Skeletal muscle tissue (tissue), 4 donors: Measurements from ENCODE around the gene APOL4. TPM values are rescaled to one million over a fixed set of nuclear protein-coding genes. Genes with fewer than 3 reads are reported as not detected.
"Not testable (repeated sequence)": the region's sequence is repeated elsewhere in the genome, so short reads cannot be mapped to it uniquely, and the experiment has no call there.

Experiments used
- H3K27ac ChIP-seq: one replicate; pipeline ENCODE4 v1.7.0; 2013; ENCODE audit warnings: mild to moderate bottlenecking, low read depth, low read length, inconsistent platforms
- H3K27me3 ChIP-seq, 3 donors: one replicate each; pipeline ENCODE4 v1.7.0; 2013; ENCODE audit warnings: low read length in 3 of 3; ENCODE audit not compliant: control insufficient read depth in 3 of 3, insufficient read depth in 3 of 3
- H3K36me3 ChIP-seq, 3 donors: one replicate each; pipeline ENCODE4 v1.7.0; 2013; ENCODE audit warnings: low read length in 3 of 3; ENCODE audit not compliant: control insufficient read depth in 3 of 3, insufficient read depth in 3 of 3
- H3K4me1 ChIP-seq, 3 donors: one replicate each; pipeline ENCODE4 v1.7.0; 2013; ENCODE audit warnings: low read length in 3 of 3, mild to moderate bottlenecking in 3 of 3; ENCODE audit not compliant: control insufficient read depth in 3 of 3, insufficient read depth in 3 of 3
- H3K4me3 ChIP-seq, 3 donors: one replicate each; pipeline ENCODE4 v1.7.0; 2013; ENCODE audit warnings: low read length in 3 of 3
- H3K9ac ChIP-seq, 3 donors: one replicate each; pipeline ENCODE4 v1.7.0; 2013; ENCODE audit warnings: low read length in 3 of 3, mild to moderate bottlenecking in 3 of 3, moderate library complexity in 2 of 3, low read depth in 1 of 3
- H3K9me3 ChIP-seq, 3 donors: one replicate each; pipeline ENCODE4 v1.7.0; 2013; ENCODE audit warnings: low read length in 3 of 3; ENCODE audit not compliant: control insufficient read depth in 3 of 3
- total RNA-seq: library from RNA; depleted of rRNA; stranded (reverse); fragments of >200 nt; gene quantifications from one replicate; pipeline ENCODE4 v1.2.3, GENCODE V29; 2014
- donor health status: Osteomylitis.

The APOL4 gene
- total RNA-seq, 1 donor from 2014 or later: 21.4 TPM

- peaks cover 13 to 25% (median 22%) of the 10 kb centered on the region in 3 donors for H3K4me1 ChIP-seq
- not testable (repeated sequence) for H3K9ac ChIP-seq, H3K27ac ChIP-seq, H3K36me3 ChIP-seq, H3K9me3 ChIP-seq, H3K27me3 ChIP-seq, H3K4me3 ChIP-seq
Measured at GRCh38 chr22:36202906-36203305, 1.3 kb upstream of the APOL4 start.

- H3K27me3 ChIP-seq, H3K36me3 ChIP-seq, H3K9me3 ChIP-seq: not testable (repeated sequence)
- H3K27ac ChIP-seq: peak overlapping the region; percentile 64
- peak overlapping the region in 1 of 3 donors; percentile 38 for H3K9ac ChIP-seq
- peaks cover 26 to 34% (median 31%) of the 10 kb centered on the region in 3 donors for H3K4me1 ChIP-seq
- H3K4me3 ChIP-seq: peak overlapping the region in 1 of 3 donors; percentile 52
Measured at GRCh38 chr22:36201025-36201424, 584 bp downstream of the APOL4 start.

DNA sequence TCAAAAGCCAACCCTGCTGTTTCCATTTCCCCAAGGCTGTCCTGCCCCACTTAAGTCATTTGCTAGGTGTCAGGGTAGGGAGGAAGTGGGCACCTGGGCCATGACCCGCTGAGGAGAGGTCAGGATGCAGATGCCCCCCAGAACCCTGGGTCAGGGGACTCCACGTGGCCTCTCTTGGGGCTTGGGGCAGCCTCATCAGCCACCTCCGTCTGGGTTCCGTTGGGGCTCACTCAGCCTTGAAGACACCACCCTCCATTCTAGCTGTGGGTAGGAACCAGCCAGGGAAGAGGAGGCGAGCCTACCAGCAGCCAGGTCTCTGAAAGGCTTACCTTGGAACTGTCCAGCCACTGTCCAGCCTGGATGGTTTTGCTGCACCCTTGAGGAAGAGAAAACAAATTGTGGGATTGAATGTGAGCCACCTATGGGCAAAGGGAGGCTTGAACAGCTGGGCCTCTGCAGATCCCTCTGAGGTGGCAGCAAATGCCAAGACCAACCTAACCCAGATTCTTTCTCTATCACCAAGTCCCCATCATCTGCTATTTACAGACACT lies 2.5 kb downstream of the APOL4 start:
- no peak overlapping the region for H3K9ac ChIP-seq
- no peaks in the 10 kb centered on the region for H3K27me3 ChIP-seq
- H3K4me1 ChIP-seq: peaks cover 30 to 37% (median 33%) of the 10 kb centered on the region in 3 donors
- no peaks in the 10 kb centered on the region for H3K36me3 ChIP-seq
- H3K9me3 ChIP-seq: no peaks in the 10 kb centered on the region
- H3K4me3 ChIP-seq: no peak overlapping the region
- peak overlapping the region; percentile 31 for H3K27ac ChIP-seq

DNA sequence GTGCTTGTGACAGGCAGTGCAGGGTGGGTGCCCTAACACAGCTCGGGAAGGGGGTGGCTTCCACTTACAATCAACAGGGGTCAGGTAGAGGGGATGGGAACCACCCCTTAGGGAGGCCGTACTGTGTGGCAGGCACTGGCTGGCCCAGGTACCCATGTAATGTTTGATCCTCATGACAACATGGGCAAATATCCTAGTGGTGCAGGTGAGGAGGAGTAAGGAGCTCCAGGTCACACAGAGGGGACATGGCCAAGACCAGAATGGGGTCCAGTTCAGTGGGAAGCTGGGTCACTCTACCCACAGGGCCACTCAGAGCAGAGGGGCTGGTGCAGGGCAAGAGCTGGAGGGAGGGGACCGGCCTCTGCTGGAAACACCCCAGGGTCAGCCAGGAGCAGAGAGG lies 3.1 kb downstream of the APOL4 start:
- Histone ChIP-seq H3K4me3 (no peak overlapping the region), H3K4me1 (peaks cover 30 to 37% (median 33%) of the 10 kb centered on the region in 3 donors), H3K9me3 (no peaks in the 10 kb centered on the region), H3K27ac (peak overlapping the region; percentile 52), H3K27me3 (no peaks in the 10 kb centered on the region), H3K9ac (no peak overlapping the region), H3K36me3 (no peaks in the 10 kb centered on the region)

- Histone ChIP-seq H3K9ac (no peak overlapping the region), H3K36me3 (no peaks in the 10 kb centered on the region), H3K9me3 (no peaks in the 10 kb centered on the region), H3K27ac (peak overlapping the region; percentile 52), H3K4me1 (peaks cover 30 to 37% (median 31%) of the 10 kb centered on the region in 3 donors), H3K4me3 (no peak overlapping the region), H3K27me3 (no peaks in the 10 kb centered on the region)
Measured at GRCh38 chr22:36197514-36198146, 4.0 kb downstream of the APOL4 start.

- Histone ChIP-seq H3K9me3 (no peaks in the 10 kb centered on the region), H3K4me3 (no peak overlapping the region), H3K4me1 (peaks cover 30 to 37% (median 32%) of the 10 kb centered on the region in 3 donors), H3K9ac (no peak overlapping the region), H3K27ac (peak overlapping the region; percentile 52), H3K27me3 (no peaks in the 10 kb centered on the region), H3K36me3 (no peaks in the 10 kb centered on the region)
Measured at GRCh38 chr22:36197065-36197440, 4.6 kb downstream of the APOL4 start.

DNA sequence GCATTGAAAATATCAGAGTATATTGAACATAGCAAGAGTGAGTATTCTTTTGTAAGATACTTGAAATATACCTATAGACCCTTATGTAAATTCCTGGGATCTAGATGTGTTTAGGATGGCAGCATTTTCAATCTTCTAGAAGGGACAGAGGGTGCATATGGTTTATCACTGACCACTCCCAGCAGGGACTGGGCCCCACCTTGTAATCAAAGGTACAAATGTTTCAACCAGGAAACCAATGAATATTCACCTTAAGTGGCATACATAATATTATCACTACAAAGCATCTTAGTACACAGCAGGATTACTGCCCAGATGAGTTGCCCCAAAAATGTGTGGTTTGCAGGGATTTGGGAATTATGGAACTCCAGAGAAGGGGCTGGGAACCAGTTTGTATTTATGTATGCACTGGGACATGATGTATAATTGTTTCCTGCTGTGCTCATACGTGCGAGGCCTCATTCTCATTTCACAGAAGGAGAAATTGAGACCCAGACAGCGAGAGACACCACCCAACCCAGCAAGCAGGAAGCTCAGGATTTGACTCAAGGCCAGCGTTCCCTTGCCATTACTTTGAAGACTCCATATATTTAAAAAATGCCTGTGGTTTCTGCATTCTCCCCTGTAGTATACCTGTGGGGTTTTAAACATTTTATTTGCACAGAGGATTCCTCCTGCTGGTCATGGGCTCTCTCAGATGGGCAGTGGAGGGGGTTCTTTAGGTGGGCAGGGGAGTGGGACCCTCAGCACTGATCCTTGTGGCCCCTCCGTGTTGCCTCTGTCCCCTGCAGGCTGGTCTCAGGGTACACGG lies 5.2 kb downstream of the APOL4 start:
- H3K4me1 ChIP-seq: peaks cover 29 to 35% (median 30%) of the 10 kb centered on the region in 3 donors
- H3K9me3 ChIP-seq: no peaks in the 10 kb centered on the region
- H3K27ac ChIP-seq: peak overlapping the region; percentile 52
- no peak overlapping the region for H3K4me3 ChIP-seq
- no peak overlapping the region for H3K9ac ChIP-seq
- H3K27me3 ChIP-seq: no peaks in the 10 kb centered on the region
- H3K36me3 ChIP-seq: no peaks in the 10 kb centered on the region

- Histone ChIP-seq H3K9ac (no peak overlapping the region), H3K9me3 (no peaks in the 10 kb centered on the region), H3K36me3 (no peaks in the 10 kb centered on the region), H3K4me3 (no peak overlapping the region), H3K27ac (no peak overlapping the region), H3K27me3 (no peaks in the 10 kb centered on the region), H3K4me1 (peaks cover 32 to 34% (median 33%) of the 10 kb centered on the region in 3 donors)
Measured at GRCh38 chr22:36194971-36195370, 6.6 kb downstream of the APOL4 start.

GRCh38 chr22:36194385-36194784 lies 7.2 kb downstream of the APOL4 start:
- Histone ChIP-seq H3K36me3 (no peaks in the 10 kb centered on the region), H3K27me3 (no peaks in the 10 kb centered on the region), H3K9ac (no peak overlapping the region), H3K9me3 (no peaks in the 10 kb centered on the region), H3K27ac (no peak overlapping the region), H3K4me1 (peaks cover 30 to 32% (median 31%) of the 10 kb centered on the region in 3 donors), H3K4me3 (no peak overlapping the region)

GRCh38 chr22:36193577-36193976 lies 8.0 kb downstream of the APOL4 start:
- H3K9me3 ChIP-seq: no peaks in the 10 kb centered on the region
- no peaks in the 10 kb centered on the region for H3K36me3 ChIP-seq
- no peak overlapping the region for H3K27ac ChIP-seq
- H3K4me1 ChIP-seq: peaks cover 22 to 27% (median 24%) of the 10 kb centered on the region in 3 donors
- no peak overlapping the region for H3K4me3 ChIP-seq
- H3K9ac ChIP-seq: no peak overlapping the region
- no peaks in the 10 kb centered on the region for H3K27me3 ChIP-seq
